ENCODE data around the gene CLGN.

Gene CLGN

GRCh38 chr4:140373328-140374129 lies 53.9 kb downstream of the CLGN start, which contains the start of gene SCOC:
SCOC (plus strand) TSS chr4:140373646; CDS start chr4:140379171, 5,525 bp downstream.
- DNase-seq: peak; percentile 97

- peak; percentile 54 for DNase-seq
These were observed 54.6 kb downstream of the CLGN start for GRCh38 chr4:140372751-140373327.

- no peak for DNase-seq
These were observed 58.8 kb downstream of the CLGN start for GRCh38 chr4:140368686-140369085.

- no peak for DNase-seq
These were observed 59.7 kb downstream of the CLGN start for GRCh38 chr4:140367738-140368137.

- no peak for DNase-seq
These were observed 63.9 kb downstream of the CLGN start for GRCh38 chr4:140363558-140363957.

GRCh38 chr4:140363051-140363450 lies 64.4 kb downstream of the CLGN start:
- DNase-seq: no peak

- DNase-seq: no peak
These were observed 66.3 kb downstream of the CLGN start for GRCh38 chr4:140361099-140361498.

- DNase-seq: peak; percentile 45
These were observed 67.7 kb downstream of the CLGN start for GRCh38 chr4:140359562-140360427.

GRCh38 chr4:140358281-140358680 lies 69.2 kb downstream of the CLGN start:
- peak; percentile 7 for DNase-seq

- DNase-seq: no peak
These were observed 69.6 kb downstream of the CLGN start for GRCh38 chr4:140357868-140358267.

GRCh38 chr4:140355288-140355687 lies 72.2 kb downstream of the CLGN start:
- no peak for DNase-seq

- DNase-seq: no peak
These were observed 73.7 kb downstream of the CLGN start for GRCh38 chr4:140353786-140354185.

GRCh38 chr4:140351093-140352075 lies 76.1 kb downstream of the CLGN start:
- DNase-seq: no peak

GRCh38 chr4:140349816-140350215 lies 77.6 kb downstream of the CLGN start:
- no peak for DNase-seq

GRCh38 chr4:140346136-140346535 lies 81.3 kb downstream of the CLGN start:
- no peak for DNase-seq

GRCh38 chr4:140344621-140345020 lies 82.8 kb downstream of the CLGN start:
- DNase-seq: no peak

- DNase-seq: no peak
These were observed 83.3 kb downstream of the CLGN start for GRCh38 chr4:140344101-140344500.

- no peak for DNase-seq
These were observed 84.1 kb downstream of the CLGN start for GRCh38 chr4:140343303-140343702.

- no peak for DNase-seq
These were observed 84.8 kb downstream of the CLGN start for GRCh38 chr4:140342620-140343019.

All from GF-D8 (cell line).